ENCODE data around the gene LMNA.

DNA sequence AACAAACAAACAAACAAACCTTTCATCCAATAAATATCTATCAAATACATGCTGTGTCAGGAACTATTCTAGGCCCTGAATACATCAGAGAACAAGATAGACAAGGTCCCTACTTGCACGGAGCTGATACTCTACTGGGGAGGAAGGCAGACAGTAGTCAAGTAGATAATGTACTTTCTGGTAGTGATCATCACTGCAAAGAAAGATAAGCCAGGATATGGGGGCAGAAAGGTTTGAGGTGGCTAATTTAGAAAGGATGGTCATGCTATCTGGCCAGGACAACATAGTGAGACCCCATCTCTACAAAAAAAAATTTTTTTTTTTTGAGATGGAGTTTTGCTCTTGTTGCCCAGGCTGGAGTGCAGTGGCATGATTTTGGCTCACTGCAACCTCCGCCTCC, 22.9 kb upstream of the LMNA start:
- TF ChIP-seq, protein P1, sequence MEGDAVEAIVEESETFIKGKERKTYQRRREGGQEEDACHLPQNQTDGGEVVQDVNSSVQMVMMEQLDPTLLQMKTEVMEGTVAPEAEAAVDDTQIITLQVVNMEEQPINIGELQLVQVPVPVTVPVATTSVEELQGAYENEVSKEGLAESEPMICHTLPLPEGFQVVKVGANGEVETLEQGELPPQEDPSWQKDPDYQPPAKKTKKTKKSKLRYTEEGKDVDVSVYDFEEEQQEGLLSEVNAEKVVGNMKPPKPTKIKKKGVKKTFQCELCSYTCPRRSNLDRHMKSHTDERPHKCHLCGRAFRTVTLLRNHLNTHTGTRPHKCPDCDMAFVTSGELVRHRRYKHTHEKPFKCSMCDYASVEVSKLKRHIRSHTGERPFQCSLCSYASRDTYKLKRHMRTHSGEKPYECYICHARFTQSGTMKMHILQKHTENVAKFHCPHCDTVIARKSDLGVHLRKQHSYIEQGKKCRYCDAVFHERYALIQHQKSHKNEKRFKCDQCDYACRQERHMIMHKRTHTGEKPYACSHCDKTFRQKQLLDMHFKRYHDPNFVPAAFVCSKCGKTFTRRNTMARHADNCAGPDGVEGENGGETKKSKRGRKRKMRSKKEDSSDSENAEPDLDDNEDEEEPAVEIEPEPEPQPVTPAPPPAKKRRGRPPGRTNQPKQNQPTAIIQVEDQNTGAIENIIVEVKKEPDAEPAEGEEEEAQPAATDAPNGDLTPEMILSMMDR (conservative IDR thresholded peaks at IDR 0.05; ENCODE audit: low read length), result no peak
- no peak for TF ChIP-seq EZH2phosphoT487 (IDR thresholded peaks at IDR 0.05; ENCODE audit: borderline replicate concordance)

Data from Loucy (cell line).